Liver (tissue), 3 donors: ENCODE results near the gene SEPTIN3.

Experiments
- ATF3 ChIP-seq: IDR thresholded peaks from 2 replicates; pipeline ENCODE4 v1.6.1; 2016; ENCODE audit warnings: antibody characterized with exemption
- CTCF ChIP-seq: fragments of 150-350 bp; IDR thresholded peaks from 2 replicates; pipeline ENCODE4 v1.5.1; 2017; ENCODE audit warnings: improper control_type of control experiment, low read depth, low read length; ENCODE audit not compliant: missing input control
- EGR1 ChIP-seq, 2 donors: IDR thresholded peaks; 2 replicates each; pipeline ENCODE4 v1.6.1; 2016 to 2018; ENCODE audit warnings: antibody characterized with exemption in 2 of 2, low read depth in 2 of 2
- FOXA1 ChIP-seq: IDR thresholded peaks from 2 replicates; pipeline ENCODE4 v1.6.1; 2016; ENCODE audit warnings: antibody characterized with exemption
- GABPA ChIP-seq, 2 donors: IDR thresholded peaks in 1 of 2; conservative IDR thresholded peaks in 1 of 2; 2 replicates each; pipeline ENCODE4 v1.6.1; 2016; ENCODE audit warnings: antibody characterized with exemption in 2 of 2, mild to moderate bottlenecking in 1 of 2, moderate library complexity in 1 of 2
- HNF4A ChIP-seq, 2 donors: conservative IDR thresholded peaks; 2 replicates each; pipeline ENCODE4 v1.6.1; 2016; ENCODE audit warnings: antibody characterized with exemption in 2 of 2, mild to moderate bottlenecking in 2 of 2
- JUND ChIP-seq, 2 donors: IDR thresholded peaks; 2 replicates each; pipeline ENCODE4 v1.6.1; 2016; ENCODE audit warnings: antibody characterized with exemption in 2 of 2
- MAX ChIP-seq: IDR thresholded peaks from 2 replicates; pipeline ENCODE4 v1.6.1; 2016; ENCODE audit warnings: antibody characterized with exemption
- RAD21 ChIP-seq, 2 donors: IDR thresholded peaks; 2 replicates each; pipeline ENCODE4 v1.6.1; 2016; ENCODE audit warnings: antibody characterized with exemption in 2 of 2, mild to moderate bottlenecking in 2 of 2
- REST ChIP-seq: IDR thresholded peaks from 2 replicates; pipeline ENCODE4 v1.6.1; 2016; ENCODE audit warnings: antibody characterized with exemption, mild to moderate bottlenecking
- SP1 ChIP-seq: IDR thresholded peaks from 2 replicates; pipeline ENCODE4 v1.6.1; 2018; ENCODE audit warnings: antibody characterized with exemption, mild to moderate bottlenecking
- TAF1 ChIP-seq: conservative IDR thresholded peaks from 2 replicates; pipeline ENCODE4 v1.6.1; 2016; ENCODE audit warnings: antibody characterized with exemption, mild to moderate bottlenecking
- YY1 ChIP-seq: IDR thresholded peaks from 2 replicates; pipeline ENCODE4 v1.6.1; 2016; ENCODE audit warnings: antibody characterized with exemption, mild to moderate bottlenecking
- donor health status: healthy.
- donor health status: healthy.

GRCh38 chr22:42007922-42008321, 38.7 kb downstream of the SEPTIN3 start:
- TF ChIP-seq CTCF (no peak), EGR1 (IDR thresholded peaks at IDR 0.05; ENCODE audit: low read depth in 2 of 2) (no peak), HNF4A (conservative IDR thresholded peaks at IDR 0.05) (no peak), SP1 (no peak), ATF3 (no peak), JUND (IDR thresholded peaks at IDR 0.05) (no peak), TAF1 (no peak), RAD21 (IDR thresholded peaks at IDR 0.05) (no peak), GABPA (IDR thresholded peaks at IDR 0.05 in 1 of 2, conservative IDR thresholded peaks at IDR 0.05 in 1 of 2) (no peak), MAX (no peak), FOXA1 (no peak), REST (no peak), YY1 (no peak)
